Adrenal gland (tissue), 5 donors: ENCODE results near the gene FMNL3.

Experiments
- POLR2A ChIP-seq, 2 donors: fragments of 450-650 bp; IDR thresholded peaks; one replicate each; pipeline ENCODE4 v1.6.1; 2017; ENCODE audit warnings: antibody characterized with exemption in 2 of 2, mild to moderate bottlenecking in 2 of 2, moderate library complexity in 1 of 2
- TF ChIP-seq, protein P1 (sequence below), 6 experiments: fragments of 450-650 bp in 4 of 6; fragments of 200-600 bp in 2 of 6; sonication (generic) in 1 of 6; IDR thresholded peaks; 1 replicate in 5 of 6; 2 replicates in 1 of 6; pipeline versions ENCODE4 v1.5.1 to v1.8.0; 2016 to 2021; ENCODE audit warnings: antibody characterized with exemption in 6 of 6, mild to moderate bottlenecking in 2 of 6, moderate library complexity in 1 of 6
- donor health status: DM: no; HTN: no; CAD: no.

DNA sequence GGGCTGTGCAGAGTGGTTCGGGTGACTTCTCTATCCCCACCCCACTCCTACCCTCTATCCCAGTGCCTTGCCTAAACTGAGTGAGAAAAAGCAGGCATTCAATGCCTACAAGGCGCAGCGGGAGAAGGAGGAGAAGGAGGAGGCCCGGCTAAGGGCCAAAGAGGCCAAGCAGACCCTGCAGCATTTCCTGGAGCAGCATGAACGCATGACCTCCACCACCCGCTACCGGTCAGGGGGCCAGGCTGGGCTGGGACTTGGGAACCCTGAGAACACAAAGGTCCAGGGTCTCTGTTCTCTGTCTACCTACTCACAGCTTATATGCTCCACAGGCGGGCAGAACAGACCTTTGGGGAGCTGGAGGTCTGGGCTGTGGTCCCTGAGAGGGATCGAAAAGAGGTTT, 72.2 kb downstream of the FMNL3 start:
- TF ChIP-seq, protein P1, sequence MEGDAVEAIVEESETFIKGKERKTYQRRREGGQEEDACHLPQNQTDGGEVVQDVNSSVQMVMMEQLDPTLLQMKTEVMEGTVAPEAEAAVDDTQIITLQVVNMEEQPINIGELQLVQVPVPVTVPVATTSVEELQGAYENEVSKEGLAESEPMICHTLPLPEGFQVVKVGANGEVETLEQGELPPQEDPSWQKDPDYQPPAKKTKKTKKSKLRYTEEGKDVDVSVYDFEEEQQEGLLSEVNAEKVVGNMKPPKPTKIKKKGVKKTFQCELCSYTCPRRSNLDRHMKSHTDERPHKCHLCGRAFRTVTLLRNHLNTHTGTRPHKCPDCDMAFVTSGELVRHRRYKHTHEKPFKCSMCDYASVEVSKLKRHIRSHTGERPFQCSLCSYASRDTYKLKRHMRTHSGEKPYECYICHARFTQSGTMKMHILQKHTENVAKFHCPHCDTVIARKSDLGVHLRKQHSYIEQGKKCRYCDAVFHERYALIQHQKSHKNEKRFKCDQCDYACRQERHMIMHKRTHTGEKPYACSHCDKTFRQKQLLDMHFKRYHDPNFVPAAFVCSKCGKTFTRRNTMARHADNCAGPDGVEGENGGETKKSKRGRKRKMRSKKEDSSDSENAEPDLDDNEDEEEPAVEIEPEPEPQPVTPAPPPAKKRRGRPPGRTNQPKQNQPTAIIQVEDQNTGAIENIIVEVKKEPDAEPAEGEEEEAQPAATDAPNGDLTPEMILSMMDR (IDR thresholded peaks at IDR 0.05): no peak
- no peak for TF ChIP-seq POLR2A (IDR thresholded peaks at IDR 0.05)
